H1 (cell line): ENCODE measurements around the gene SORBS1. TPM values are rescaled to one million over a fixed set of nuclear protein-coding genes. Genes with fewer than 3 reads are reported as not detected.

Source experiments
- CTCF ChIA-PET: fragments of 300-600 bp; sonication (Branson Sonifier 250); formaldehyde crosslinking; loops from one replicate; lab custom pipeline; 2021; ENCODE audit not compliant: partially characterized antibody; lab: Charles Lee
- POLR2A ChIA-PET: fragments of 300-600 bp; sonication (Branson Sonifier 250); formaldehyde crosslinking; loops from one replicate; lab custom pipeline; 2021; ENCODE audit warnings: inconsistent platforms; ENCODE audit not compliant: partially characterized antibody; lab: Charles Lee
- DNase-seq, 2 experiments: peaks; one replicate each; pipeline versions ENCODE4 v3.0.0 to v3.0.0-alpha.2; 2010 to 2022; ENCODE audit warnings: low spot score in 2 of 2, low read depth in 1 of 2, mixed read lengths in 1 of 2
- FAIRE-seq: peaks from 2 replicates; lab custom pipeline; 2011; peaks lifted over from hg19 to GRCh38; lab: Jason Lieb, UNC
- H2AFZ ChIP-seq: 2 replicates; pipeline ENCODE4 v1.8.1; 2012; ENCODE audit warnings: low read length, inconsistent platforms
- H2AK5ac ChIP-seq: 2 replicates; pipeline ENCODE4 v1.6.1; 2013; ENCODE audit warnings: low read depth, low read length
- H2BK120ac ChIP-seq: replicated peaks from 2 replicates; pipeline ENCODE3; 2013; ENCODE audit warnings: low read depth, low read length, inconsistent platforms
- H2BK12ac ChIP-seq: 2 replicates; pipeline ENCODE4 v1.6.1; 2013; ENCODE audit warnings: low read depth, low read length
- H2BK15ac ChIP-seq: 2 replicates; pipeline ENCODE4 v1.6.1; 2013; ENCODE audit warnings: low read length
- H2BK20ac ChIP-seq: 2 replicates; pipeline ENCODE4 v1.6.1; 2013; ENCODE audit warnings: low read length
- H2BK5ac ChIP-seq: 2 replicates; pipeline ENCODE4 v1.6.1; 2013; ENCODE audit warnings: low read depth, low read length
- H3K14ac ChIP-seq: 2 replicates; pipeline ENCODE4 v1.6.1; 2013; ENCODE audit warnings: inconsistent platforms; ENCODE audit not compliant: insufficient read length
- H3K18ac ChIP-seq: 2 replicates; pipeline ENCODE4 v1.6.1; 2013; ENCODE audit warnings: low read length; ENCODE audit errors: extremely low read depth
- H3K23ac ChIP-seq: 2 replicates; pipeline ENCODE4 v1.6.1; 2013; ENCODE audit warnings: inconsistent platforms; ENCODE audit not compliant: insufficient read length
- H3K23me2 ChIP-seq: 2 replicates; pipeline ENCODE4 v1.6.1; 2013; ENCODE audit warnings: low read depth, low read length
- H3K27ac ChIP-seq: 2 replicates; pipeline ENCODE4 v1.6.1; 2011; ENCODE audit warnings: low read depth, low read length, inconsistent platforms
- H3K27me3 ChIP-seq, 4 experiments: replicated peaks in 1 of 4; 1 replicate in 1 of 4; 2 replicates in 3 of 4; pipeline versions ENCODE4 v1.6.1 to v1.8.1; 2011 to 2013; ENCODE audit warnings: low read length in 3 of 4, mild to moderate bottlenecking in 3 of 4, inconsistent platforms in 2 of 4, mixed read lengths in 2 of 4, moderate library complexity in 1 of 4; ENCODE audit not compliant: control insufficient read depth in 3 of 4, insufficient read depth in 3 of 4; ENCODE audit errors: extremely low read depth in 1 of 4
- H3K36me3 ChIP-seq, 4 experiments: 2 replicates each; pipeline versions ENCODE4 v1.6.1 to v1.8.1; 2011 to 2013; ENCODE audit warnings: mild to moderate bottlenecking in 4 of 4, low read length in 3 of 4, moderate library complexity in 2 of 4, control low read depth in 1 of 4, inconsistent platforms in 1 of 4; ENCODE audit not compliant: insufficient read depth in 4 of 4, control insufficient read depth in 2 of 4
- H3K4ac ChIP-seq: replicated peaks from 2 replicates; pipeline ENCODE3; 2013; ENCODE audit warnings: low read length, low read depth, mixed read lengths, inconsistent platforms; ENCODE audit not compliant: insufficient read length
- H3K4me1 ChIP-seq, 4 experiments: replicated peaks in 1 of 4; 1 replicate in 1 of 4; 2 replicates in 3 of 4; pipeline versions ENCODE4 v1.6.1 to v1.8.1; 2011 to 2013; ENCODE audit warnings: low read length in 3 of 4, inconsistent platforms in 2 of 4, mixed read lengths in 1 of 4; ENCODE audit not compliant: insufficient read depth in 4 of 4, control insufficient read depth in 3 of 4
- H3K4me2 ChIP-seq, 2 experiments: 2 replicates each; pipeline versions ENCODE4 v1.6.1 to v1.8.1; 2011 to 2013; ENCODE audit warnings: low read depth in 2 of 2, low read length in 2 of 2, control low read depth in 1 of 2, inconsistent platforms in 1 of 2, mild to moderate bottlenecking in 1 of 2; ENCODE audit not compliant: insufficient read depth in 1 of 2
- H3K4me3 ChIP-seq, 4 experiments: fragments of 200-600, 300-600 bp in 1 of 4; sonication (generic), shearing (Covaris generic), sonication (Bioruptor Twin) in 1 of 4; 2 replicates each; pipeline versions ENCODE4 v1.5.1 to v1.8.1; 2011 to 2016; ENCODE audit warnings: low read length in 4 of 4, low read depth in 3 of 4, control low read depth in 2 of 4, inconsistent platforms in 2 of 4, mild to moderate bottlenecking in 2 of 4, mixed read lengths in 1 of 4, moderate library complexity in 1 of 4; ENCODE audit not compliant: insufficient read depth in 2 of 4; ENCODE audit errors: extremely low read depth in 1 of 4
- H3K56ac ChIP-seq: replicated peaks from 2 replicates; pipeline ENCODE3; 2013; ENCODE audit warnings: low read depth, mild to moderate bottlenecking, mixed read lengths, low read length, inconsistent platforms; ENCODE audit not compliant: insufficient read length
- H3K79me1 ChIP-seq: 2 replicates; pipeline ENCODE4 v1.6.1; 2013; ENCODE audit warnings: low read depth, low read length, control low read depth
- H3K79me2 ChIP-seq, 2 experiments: 2 replicates each; pipeline versions ENCODE4 v1.6.1 to v1.8.1; 2012 to 2013; ENCODE audit warnings: low read length in 2 of 2, mild to moderate bottlenecking in 2 of 2, inconsistent platforms in 1 of 2; ENCODE audit not compliant: insufficient read depth in 2 of 2, control insufficient read depth in 1 of 2
- H3K9ac ChIP-seq, 4 experiments: replicated peaks in 1 of 4; 1 replicate in 1 of 4; 2 replicates in 3 of 4; pipeline versions ENCODE4 v1.6.1 to v1.8.1; 2011 to 2013; ENCODE audit warnings: low read depth in 3 of 4, low read length in 3 of 4, control low read depth in 2 of 4, mild to moderate bottlenecking in 2 of 4, moderate library complexity in 2 of 4, inconsistent platforms in 1 of 4; ENCODE audit errors: extremely low read depth in 1 of 4
- H3K9me3 ChIP-seq, 2 experiments: 2 replicates each; pipeline versions ENCODE4 v1.6.1 to v1.8.1; 2012 to 2013; ENCODE audit warnings: mild to moderate bottlenecking in 2 of 2, moderate library complexity in 2 of 2, control low read depth in 1 of 2, inconsistent platforms in 1 of 2, low read depth in 1 of 2, low read length in 1 of 2, mixed read lengths in 1 of 2; ENCODE audit not compliant: insufficient read depth in 2 of 2
- H4K20me1 ChIP-seq, 2 experiments: replicated peaks in 1 of 2; 2 replicates each; pipeline versions ENCODE3 to v1.8.1; 2011 to 2013; ENCODE audit warnings: inconsistent platforms in 2 of 2, low read length in 2 of 2, mild to moderate bottlenecking in 1 of 2; ENCODE audit not compliant: insufficient read depth in 2 of 2, control insufficient read depth in 1 of 2
- H4K5ac ChIP-seq: 2 replicates; pipeline ENCODE4 v1.6.1; 2013; ENCODE audit warnings: low read length, low read depth, mixed read lengths, inconsistent platforms; ENCODE audit not compliant: insufficient read length
- H4K8ac ChIP-seq: 2 replicates; pipeline ENCODE4 v1.8.0; 2013; ENCODE audit warnings: mild to moderate bottlenecking, moderate library complexity, low read length, inconsistent platforms; ENCODE audit not compliant: insufficient read depth; ENCODE audit errors: extremely low read depth
- H4K91ac ChIP-seq: replicated peaks from 2 replicates; pipeline ENCODE3; 2013; ENCODE audit warnings: low read length, mixed read lengths, inconsistent platforms; ENCODE audit not compliant: insufficient read length
- ATF3 ChIP-seq: IDR thresholded peaks from 2 replicates; pipeline ENCODE4 v1.6.1; 2011; ENCODE audit warnings: low read depth, mild to moderate bottlenecking, low read length; ENCODE audit not compliant: insufficient read depth
- E2F6 ChIP-seq: IDR thresholded peaks from 2 replicates; pipeline ENCODE4 v1.6.1; 2012; ENCODE audit warnings: inconsistent platforms
- EZH2 ChIP-seq: fragments of 200-600 bp; sonication (generic); IDR thresholded peaks from 2 replicates; pipeline ENCODE4 v1.7.1; 2012; ENCODE audit warnings: low read depth, mild to moderate bottlenecking, moderate library complexity, low read length, inconsistent platforms; ENCODE audit not compliant: severe bottlenecking
- JUN ChIP-seq: IDR thresholded peaks from 2 replicates; pipeline ENCODE4 v1.6.1; 2011; ENCODE audit warnings: low read depth, mild to moderate bottlenecking, improper control_type of control experiment, low read length
- KDM1A ChIP-seq: fragments of 200-600, 300-600 bp; sonication (generic); IDR thresholded peaks from 2 replicates; pipeline ENCODE4 v1.7.1; 2016; ENCODE audit warnings: mild to moderate bottlenecking, low read length, borderline replicate concordance
- MAX ChIP-seq: IDR thresholded peaks from 2 replicates; pipeline ENCODE4 v1.6.1; 2012; ENCODE audit warnings: inconsistent platforms
- NRF1 ChIP-seq: IDR thresholded peaks from 2 replicates; pipeline ENCODE4 v1.6.1; 2011; ENCODE audit warnings: mild to moderate bottlenecking, low read depth, low read length, improper control_type of control experiment
- RFX5 ChIP-seq: IDR thresholded peaks from 2 replicates; pipeline ENCODE4 v1.6.1; 2011; ENCODE audit warnings: low read depth, low read length, improper control_type of control experiment, borderline replicate concordance
- SIN3A ChIP-seq, 2 experiments: IDR thresholded peaks in 1 of 2; conservative IDR thresholded peaks in 1 of 2; 2 replicates each; pipeline ENCODE4 v1.6.1; 2011 to 2012; ENCODE audit warnings: low read length in 2 of 2, improper control_type of control experiment in 1 of 2, low read depth in 1 of 2, mild to moderate bottlenecking in 1 of 2
- SIRT6 ChIP-seq: IDR thresholded peaks from one replicate; pipeline ENCODE4 v1.7.1; 2012; ENCODE audit warnings: low read length, inconsistent platforms
- TBP ChIP-seq: IDR thresholded peaks from 2 replicates; pipeline ENCODE4 v1.6.1; 2011; ENCODE audit warnings: low read depth, low read length, improper control_type of control experiment
- WGBS, 2 experiments: shearing (Covaris generic) in 1 of 2; methylation state at CpG; one replicate each; pipeline versions ENCODE4 v1.1.6 to v1.1.7; 2013 to 2015; ENCODE audit warnings: low lambda C conversion rate in 2 of 2, mixed read lengths in 2 of 2, inconsistent platforms in 1 of 2, low coverage in 1 of 2, missing lambda C conversion rate in 1 of 2; ENCODE audit not compliant: insufficient replicate concordance in 2 of 2, insufficient coverage in 1 of 2, insufficient read length in 1 of 2; ENCODE audit errors: extremely low coverage in 1 of 2, missing lambda C conversion rate in 1 of 2; 5-methylcytosine and 5-hydroxymethylcytosine counted together
- polyA plus RNA-seq, 7 experiments: library from polyadenylated mRNA; depleted of rRNA in 3 of 7; stranded (reverse) in 5 of 7; unstranded in 2 of 7; fragments of >200 nt in 5 of 7; fragments of 200-250 nt in 2 of 7; gene quantifications; 1 replicate in 5 of 7; 2 replicates in 1 of 7; 4 replicates in 1 of 7; pipeline versions ENCODE4 v1.2.1 to v1.2.3, GENCODE V29; 2011 to 2013; ENCODE audit warnings: missing spikeins in 2 of 7, mixed read lengths in 2 of 7
- total RNA-seq: library from RNA; stranded (reverse); fragmentation: NEBNext Ultra II Directional; extraction: Animal tissue kit (Norgen Biotek cat#: 25700); gene quantifications from 2 replicates; pipeline ENCODE4 v1.2.1, GENCODE V29; 2021

Gene SORBS1
- total and polyA plus RNA-seq, 2 of the 8 experiments (the other 6 are each of a cell fraction or from before 2014, with no cell fraction given) = 16.0 to 35.0 TPM

- Histone ChIP-seq H3K56ac (no peak overlapping the region), H2AFZ (no peak overlapping the region), H2BK5ac (no peak overlapping the region), H3K9me3 (no peaks in the 10 kb centered on the region), H3K4me2 (no peak overlapping the region), H3K4me3 (no peak overlapping the region), H3K27me3 (no peaks in the 10 kb centered on the region), H4K91ac (no peak overlapping the region), H4K5ac (no peak overlapping the region), H3K14ac (no peak overlapping the region), H2BK12ac (no peak overlapping the region), H4K20me1 (no peaks in the 10 kb centered on the region), H2BK120ac (no peak overlapping the region), H3K23ac (no peak overlapping the region), H2BK15ac (no peak overlapping the region), H3K18ac (no peak overlapping the region), H3K9ac (no peak overlapping the region), H2AK5ac (no peak overlapping the region), H4K8ac (no peak overlapping the region), H3K4me1 (no peaks in the 10 kb centered on the region), H3K23me2 (no peaks in the 10 kb centered on the region), H3K79me2 (no peaks in the 10 kb centered on the region), H3K4ac (no peak overlapping the region), H3K36me3 (peaks cover 0 to 4% (median 0%) of the 10 kb centered on the region in 4 experiments; a peak in 2 of 8 replicates), H3K79me1 (no peaks in the 10 kb centered on the region), H2BK20ac (no peak overlapping the region), H3K27ac (no peak overlapping the region)
- POLR2A ChIA-PET = no interaction called here
- CTCF ChIA-PET = interaction anchor here (2.9 kb wide), 1 partner anchor 8 kb away, joined by 9 read pairs; no protein-coding TSS in a partner anchor
- FAIRE-seq (no peak), DNase-seq (no peak)
- WGBS, 2 experiments = 91% methylated on average over 10 of the region's 10 CpGs; no CpG with 5 or more reads in 1 of the 2 experiments
- no peak for TF ChIP-seq SIRT6
- TF ChIP-seq ATF3 = no peak
- TF ChIP-seq RFX5 = no peak
- TF ChIP-seq E2F6 = no peak
- TF ChIP-seq JUN = no peak
- no peak for TF ChIP-seq TBP
- no peak for TF ChIP-seq EZH2
- no peak for TF ChIP-seq MAX
- TF ChIP-seq KDM1A = no peak
- TF ChIP-seq SIN3A (conservative IDR thresholded peaks at IDR 0.05 in 1 of 2, IDR thresholded peaks at IDR 0.05 in 1 of 2; ENCODE audit: low read depth in 1 of 2, low read length in 2 of 2) = no peak
- no peak for TF ChIP-seq NRF1
Observed at GRCh38 chr10:95321554-95322301, 239.4 kb downstream of the SORBS1 start.
